Testis (tissue), 3 donors: ENCODE results near the gene NAV3. TPM values are rescaled to one million over a fixed set of nuclear protein-coding genes. Genes with fewer than 3 reads are reported as not detected.

Source experiments
- DNase-seq: peaks from one replicate; pipeline ENCODE4 v3.0.0-alpha.2; 2019
- H3K27ac ChIP-seq, 2 donors: fragments of 200-600 bp; sonication (generic); one replicate each; pipeline ENCODE4 v1.5.1; 2019
- H3K27me3 ChIP-seq: fragments of 200-600 bp; sonication (generic); one replicate; pipeline ENCODE4 v1.5.1; 2019
- H3K36me3 ChIP-seq: fragments of 200-600 bp; sonication (generic); one replicate; pipeline ENCODE4 v1.5.1; 2017; ENCODE audit warnings: low read depth; ENCODE audit errors: missing control alignments
- H3K4me1 ChIP-seq: fragments of 200-600 bp; sonication (generic); one replicate; pipeline ENCODE4 v1.5.1; 2019
- H3K4me3 ChIP-seq, 2 donors: fragments of 200-600 bp; sonication (generic); one replicate each; pipeline ENCODE4 v1.5.1; 2017 to 2019
- H3K9me3 ChIP-seq: fragments of 200-600 bp; sonication (generic); one replicate; pipeline ENCODE4 v1.5.1; 2017
- POLR2A ChIP-seq: fragments of 450-650 bp; IDR thresholded peaks from one replicate; pipeline ENCODE4 v1.6.1; 2017; ENCODE audit warnings: antibody characterized with exemption, mild to moderate bottlenecking, moderate library complexity
- WGBS, 2 donors: methylation state at CpG; one replicate each; pipeline ENCODE4 v1.1.5; 2018; 5-methylcytosine and 5-hydroxymethylcytosine counted together
- intact Hi-C: fragments of 100-400 bp; cut with DNase I; formaldehyde crosslinking; loops from one replicate; pipeline ENCODE4 v1.15.1; 2023; ENCODE audit warnings: low total_unique reads
- polyA plus RNA-seq: library from polyadenylated mRNA; stranded (reverse); fragments of 350-450 nt; fragmentation: Illumina TruSeq; extraction: RNeasy Lipid Tissue Mini Kit (QIAGEN cat#74804); gene quantifications from one replicate; pipeline ENCODE4 v1.2.3, GENCODE V29; 2014; ENCODE audit warnings: low read depth, low replicate concordance; ENCODE audit not compliant: insufficient read depth
- total RNA-seq, 2 donors: library from RNA; depleted of rRNA; stranded (reverse); fragments of >200 nt; gene quantifications; one replicate each; pipeline ENCODE4 v1.2.3, GENCODE V29; 2016
- TF ChIP-seq, protein P1 (sequence below), 3 experiments: fragments of 450-650 bp in 2 of 3; fragments of 200-600 bp in 1 of 3; sonication (generic) in 1 of 3; IDR thresholded peaks; one replicate each; pipeline ENCODE4 v1.5.1; 2016 to 2019; ENCODE audit warnings: antibody characterized with exemption in 3 of 3, mild to moderate bottlenecking in 2 of 3, moderate library complexity in 1 of 3

The NAV3 gene
- total and polyA plus RNA-seq, 3 donors from 2014 or later = 6.4 to 21.9 (median 20.0) TPM

DNA sequence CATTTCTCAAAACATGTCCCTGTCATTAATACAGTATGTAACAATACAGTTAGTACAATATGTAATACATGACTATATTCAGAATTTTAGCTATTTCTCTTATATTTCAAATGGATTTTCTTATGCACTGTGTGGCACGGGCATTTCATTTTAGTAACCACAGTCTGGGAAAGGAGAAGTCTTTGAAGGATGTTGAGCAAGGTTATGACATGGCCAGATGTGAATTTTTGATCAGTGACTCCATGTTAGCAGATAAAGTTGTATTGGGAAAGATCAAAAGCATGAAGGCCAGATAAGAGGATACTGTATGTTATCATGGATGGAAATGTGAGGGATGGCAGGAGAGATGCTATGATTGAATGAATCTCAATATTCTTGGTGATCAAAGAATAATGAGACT lies 285.2 kb downstream of the NAV3 start:
- H3K9me3 ChIP-seq = no peaks in the 10 kb centered on the region
- TF ChIP-seq, protein P1, sequence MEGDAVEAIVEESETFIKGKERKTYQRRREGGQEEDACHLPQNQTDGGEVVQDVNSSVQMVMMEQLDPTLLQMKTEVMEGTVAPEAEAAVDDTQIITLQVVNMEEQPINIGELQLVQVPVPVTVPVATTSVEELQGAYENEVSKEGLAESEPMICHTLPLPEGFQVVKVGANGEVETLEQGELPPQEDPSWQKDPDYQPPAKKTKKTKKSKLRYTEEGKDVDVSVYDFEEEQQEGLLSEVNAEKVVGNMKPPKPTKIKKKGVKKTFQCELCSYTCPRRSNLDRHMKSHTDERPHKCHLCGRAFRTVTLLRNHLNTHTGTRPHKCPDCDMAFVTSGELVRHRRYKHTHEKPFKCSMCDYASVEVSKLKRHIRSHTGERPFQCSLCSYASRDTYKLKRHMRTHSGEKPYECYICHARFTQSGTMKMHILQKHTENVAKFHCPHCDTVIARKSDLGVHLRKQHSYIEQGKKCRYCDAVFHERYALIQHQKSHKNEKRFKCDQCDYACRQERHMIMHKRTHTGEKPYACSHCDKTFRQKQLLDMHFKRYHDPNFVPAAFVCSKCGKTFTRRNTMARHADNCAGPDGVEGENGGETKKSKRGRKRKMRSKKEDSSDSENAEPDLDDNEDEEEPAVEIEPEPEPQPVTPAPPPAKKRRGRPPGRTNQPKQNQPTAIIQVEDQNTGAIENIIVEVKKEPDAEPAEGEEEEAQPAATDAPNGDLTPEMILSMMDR (IDR thresholded peaks at IDR 0.05) = no peak
- TF ChIP-seq POLR2A = no peak
- intact Hi-C loops = no loop called here
- no peaks in the 10 kb centered on the region for H3K4me1 ChIP-seq
- WGBS, 2 donors = 85 to 89% methylated on average over 1 of the region's 1 CpG
- no peak for DNase-seq
- H3K27ac ChIP-seq = no peak overlapping the region
- no peak overlapping the region for H3K4me3 ChIP-seq
- no peaks in the 10 kb centered on the region for H3K36me3 ChIP-seq
- H3K27me3 ChIP-seq = no peaks in the 10 kb centered on the region

DNA sequence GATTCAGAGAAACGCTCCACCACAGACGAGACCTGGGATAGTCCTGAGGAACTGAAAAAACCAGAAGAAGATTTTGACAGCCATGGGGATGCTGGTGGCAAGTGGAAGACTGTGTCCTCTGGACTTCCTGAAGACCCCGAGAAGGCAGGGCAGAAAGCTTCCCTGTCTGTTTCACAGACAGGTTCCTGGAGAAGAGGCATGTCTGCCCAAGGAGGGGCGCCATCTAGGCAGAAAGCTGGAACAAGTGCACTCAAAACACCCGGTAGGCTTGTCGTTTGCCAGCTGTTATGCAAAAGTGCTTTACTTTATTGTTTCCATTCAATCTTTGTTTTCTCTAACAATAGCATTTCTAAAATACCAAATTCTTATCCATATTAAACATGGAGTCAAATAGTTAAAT lies 287.3 kb downstream of the NAV3 start:
- intact Hi-C loops = no loop called here
- WGBS, 2 donors = 74 to 86% methylated on average over 6 of the region's 6 CpGs
- DNase-seq = no peak
- TF ChIP-seq, protein P1 (IDR thresholded peaks at IDR 0.05) = no peak
- no peak for TF ChIP-seq POLR2A
- Histone ChIP-seq H3K4me1 (no peaks in the 10 kb centered on the region), H3K36me3 (no peaks in the 10 kb centered on the region), H3K4me3 (no peak overlapping the region), H3K27me3 (no peaks in the 10 kb centered on the region), H3K27ac (no peak overlapping the region), H3K9me3 (no peaks in the 10 kb centered on the region)

DNA sequence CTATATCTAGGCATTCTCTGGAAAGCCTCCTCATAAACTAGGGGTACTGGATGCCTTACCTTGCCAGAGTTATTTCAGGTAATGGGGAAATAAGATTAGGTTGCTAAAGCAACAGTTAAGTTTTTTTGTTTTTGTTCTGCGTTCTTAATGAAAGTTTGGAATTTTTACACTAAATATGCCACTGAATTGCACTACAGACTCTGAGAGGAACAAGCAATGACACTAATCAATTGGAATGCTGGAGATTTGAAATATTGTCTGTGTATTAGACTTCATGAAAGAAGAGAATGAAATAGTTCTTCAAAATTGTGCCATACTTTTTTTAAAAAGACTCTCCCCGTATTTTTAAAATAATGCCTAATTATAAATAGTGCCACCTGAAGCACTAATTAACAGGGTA lies 287.8 kb downstream of the NAV3 start:
- intact Hi-C loops = no loop called here
- TF ChIP-seq, protein P1 (IDR thresholded peaks at IDR 0.05) = no peak
- TF ChIP-seq POLR2A = no peak
- DNase-seq = no peak
- 82 to 85% methylated on average over 2 of the region's 2 CpGs for WGBS, 2 donors
- H3K36me3 ChIP-seq = no peaks in the 10 kb centered on the region
- H3K27me3 ChIP-seq = no peaks in the 10 kb centered on the region
- no peak overlapping the region for H3K27ac ChIP-seq
- no peaks in the 10 kb centered on the region for H3K9me3 ChIP-seq
- H3K4me1 ChIP-seq = no peaks in the 10 kb centered on the region
- H3K4me3 ChIP-seq = no peak overlapping the region

DNA sequence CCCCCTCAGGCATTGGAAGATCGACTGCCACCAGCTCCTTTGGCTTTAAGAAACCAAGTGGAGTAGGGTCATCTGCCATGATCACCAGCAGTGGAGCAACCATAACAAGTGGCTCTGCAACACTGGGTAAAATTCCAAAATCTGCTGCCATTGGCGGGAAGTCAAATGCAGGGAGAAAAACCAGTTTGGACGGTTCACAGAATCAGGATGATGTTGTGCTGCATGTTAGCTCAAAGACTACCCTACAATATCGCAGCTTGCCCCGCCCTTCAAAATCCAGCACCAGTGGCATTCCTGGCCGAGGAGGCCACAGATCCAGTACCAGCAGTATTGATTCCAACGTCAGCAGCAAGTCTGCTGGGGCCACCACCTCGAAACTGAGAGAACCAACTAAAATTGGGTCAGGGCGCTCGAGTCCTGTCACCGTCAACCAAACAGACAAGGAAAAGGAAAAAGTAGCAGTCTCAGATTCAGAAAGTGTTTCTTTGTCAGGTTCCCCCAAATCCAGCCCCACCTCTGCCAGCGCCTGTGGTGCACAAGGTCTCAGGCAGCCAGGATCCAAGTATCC lies 288.7 kb downstream of the NAV3 start:
- H3K27ac ChIP-seq = no peak overlapping the region
- H3K36me3 ChIP-seq = no peaks in the 10 kb centered on the region
- H3K27me3 ChIP-seq = no peaks in the 10 kb centered on the region
- intact Hi-C loops = no loop called here
- TF ChIP-seq, protein P1 (IDR thresholded peaks at IDR 0.05) = no peak
- TF ChIP-seq POLR2A = no peak
- no peaks in the 10 kb centered on the region for H3K4me1 ChIP-seq
- 58 to 73% methylated on average over 12 of the region's 12 CpGs for WGBS, 2 donors
- no peak for DNase-seq
- H3K4me3 ChIP-seq = no peak overlapping the region
- H3K9me3 ChIP-seq = no peaks in the 10 kb centered on the region

DNA sequence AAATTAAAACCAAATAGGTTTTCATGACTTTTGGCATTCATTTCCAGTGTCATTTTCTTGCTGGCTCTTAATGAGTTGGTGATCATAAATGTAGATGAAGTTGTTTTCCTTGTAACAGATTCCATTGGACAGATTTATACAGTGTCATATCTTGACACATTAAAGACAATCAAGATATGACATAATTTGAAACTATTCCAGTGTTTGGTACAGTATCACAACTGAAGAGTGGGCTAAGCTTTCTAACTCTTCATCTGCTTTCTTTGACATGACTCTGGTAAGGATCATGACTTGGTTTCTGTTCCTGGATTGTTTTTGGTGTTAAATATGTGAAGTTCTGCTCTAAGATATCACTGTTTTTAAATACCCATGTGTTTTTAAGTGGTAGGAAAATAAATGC lies 289.6 kb downstream of the NAV3 start:
- Histone ChIP-seq H3K4me3 (no peak overlapping the region), H3K4me1 (no peaks in the 10 kb centered on the region), H3K36me3 (no peaks in the 10 kb centered on the region), H3K27ac (no peak overlapping the region), H3K9me3 (no peaks in the 10 kb centered on the region), H3K27me3 (no peaks in the 10 kb centered on the region)
- DNase-seq = no peak
- intact Hi-C loops = no loop called here
- TF ChIP-seq POLR2A = no peak
- TF ChIP-seq, protein P1 (IDR thresholded peaks at IDR 0.05) = no peak
